T-helper 2 cell treated with Interferon-gamma antibody and Interleukin-4, amounts not matched to agents 100 ng/mL and 5 ng/mL, for 36 hours (primary cell): ENCODE data around the gene RADX. TPM values are rescaled to one million over a fixed set of nuclear protein-coding genes. Genes with fewer than 3 reads are reported as not detected.
"Not testable (repeated sequence)": the region's sequence is repeated elsewhere in the genome, so short reads cannot be mapped to it uniquely, and the experiment has no call there.

Source experiments
- intact Hi-C: fragments of 100-400 bp; cut with micrococcal nuclease; formaldehyde crosslinking; loops from one replicate; pipeline ENCODE4 v1.15.1; 2023
- total RNA-seq: library from RNA; stranded (reverse); gene quantifications from 2 replicates; pipeline ENCODE4 v1.2.3, GENCODE V29; 2022

Gene RADX
- 8.0 and 9.0 TPM in 2 replicates for total RNA-seq

GRCh38 chrX:106611679-106612392, at the start of gene RADX:
Gene RADX, plus strand, starts transcription at chrX:106611978. Its CDS starts 103 bp downstream, at chrX:106612081.
- intact Hi-C loops, result loop anchor here (1.0 to 5.0 kb wide), 3 partner anchors 110 to 1479 kb away; partner anchors contain the start of genes ATG4A and PSMD10

DNA sequence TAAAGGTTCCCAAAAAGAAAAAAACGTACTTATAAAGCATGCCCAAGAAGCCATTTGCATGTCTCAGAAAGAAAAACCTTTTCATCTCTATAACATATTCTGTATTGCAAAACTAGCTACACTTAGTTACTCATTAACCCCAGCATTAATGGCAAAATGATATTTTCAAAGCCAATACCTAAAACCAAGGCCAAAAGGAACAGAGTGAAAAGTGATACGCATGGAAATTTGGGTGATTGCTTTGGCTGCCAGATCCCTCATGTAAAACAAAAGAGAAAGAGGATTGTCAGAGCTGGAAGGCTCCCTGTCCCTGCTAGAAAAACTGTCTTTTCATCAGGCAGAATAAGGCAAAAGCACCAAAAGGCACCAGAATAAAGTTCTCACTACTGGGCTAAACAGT, 46.8 kb upstream of the RADX start:
- intact Hi-C loops, result no loop called here

DNA sequence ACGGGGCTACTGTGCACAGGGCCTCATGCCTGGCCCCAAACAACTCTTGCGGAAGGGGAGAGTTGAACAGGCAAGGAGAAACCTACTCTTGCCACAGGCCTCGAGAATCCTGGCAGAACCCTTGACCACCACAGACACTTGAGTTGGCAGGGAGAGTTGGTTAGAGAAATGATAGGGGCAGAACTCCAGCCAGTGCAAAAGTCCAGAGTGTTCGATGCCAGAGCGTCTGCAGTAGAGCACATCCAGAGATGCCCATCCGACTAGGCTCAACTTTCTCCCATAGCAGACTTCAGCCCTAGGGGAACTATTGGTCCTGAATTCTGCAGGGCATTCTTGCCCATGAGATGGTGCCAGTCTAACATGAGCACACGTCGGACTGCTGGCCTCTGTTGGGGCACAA, 45.4 kb upstream of the RADX start:
- intact Hi-C loops, result no loop called here

DNA sequence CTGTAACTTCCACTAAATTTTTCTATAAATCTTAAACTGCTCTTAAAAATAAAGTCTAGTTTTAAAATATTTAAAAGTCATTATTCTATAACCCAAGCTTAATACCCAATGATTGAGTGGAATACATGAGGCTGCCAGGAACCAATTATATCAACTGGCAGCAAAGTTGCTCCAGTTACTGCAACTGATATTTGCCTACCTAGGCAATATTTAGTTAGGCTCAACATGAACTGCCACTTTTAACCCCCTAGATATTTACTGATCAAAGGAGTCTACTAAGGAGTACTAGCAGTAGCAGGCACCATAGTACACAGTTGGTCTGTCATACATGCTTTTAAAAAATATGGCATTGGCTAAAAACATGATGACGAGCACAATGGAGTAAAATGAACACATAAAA, 29.9 kb upstream of the RADX start:
- intact Hi-C loops, result no loop called here

GRCh38 chrX:106585478-106585877, 26.3 kb upstream of the RADX start:
- intact Hi-C loops, result no loop called here

DNA sequence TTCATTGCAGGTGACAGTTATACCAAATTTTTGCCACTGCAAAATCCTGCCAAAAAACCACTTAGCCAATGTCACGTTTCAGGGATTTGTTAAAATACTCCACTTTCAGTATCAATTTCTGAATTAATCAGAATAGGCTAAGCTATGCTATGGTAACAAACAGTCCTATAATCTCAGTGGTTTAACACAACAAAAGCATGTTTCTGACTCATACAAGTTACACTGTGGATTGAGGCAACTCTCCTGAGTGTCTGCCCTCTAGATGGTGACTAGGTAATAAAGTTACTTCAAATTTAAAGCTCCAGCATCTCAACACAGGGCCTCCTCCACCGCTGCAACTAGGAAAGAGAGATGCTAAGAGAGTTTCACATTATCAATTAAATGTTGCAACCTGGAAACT, 23.0 kb upstream of the RADX start:
- intact Hi-C loops, result no loop called here

GRCh38 chrX:106599411-106599810, 12.4 kb upstream of the RADX start:
- intact Hi-C loops, result no loop called here

GRCh38 chrX:106606571-106606970, 5.2 kb upstream of the RADX start:
- intact Hi-C loops, result no loop called here

- intact Hi-C loops, result no loop called here
Measured at GRCh38 chrX:106608016-106608415, 3.8 kb upstream of the RADX start.

GRCh38 chrX:106611317-106611678, 480 bp upstream of the RADX start:
- intact Hi-C loops, result loop anchor here (1.0 to 5.0 kb wide), 3 partner anchors 109 to 1480 kb away; partner anchors contain the start of genes ATG4A and PSMD10

DNA sequence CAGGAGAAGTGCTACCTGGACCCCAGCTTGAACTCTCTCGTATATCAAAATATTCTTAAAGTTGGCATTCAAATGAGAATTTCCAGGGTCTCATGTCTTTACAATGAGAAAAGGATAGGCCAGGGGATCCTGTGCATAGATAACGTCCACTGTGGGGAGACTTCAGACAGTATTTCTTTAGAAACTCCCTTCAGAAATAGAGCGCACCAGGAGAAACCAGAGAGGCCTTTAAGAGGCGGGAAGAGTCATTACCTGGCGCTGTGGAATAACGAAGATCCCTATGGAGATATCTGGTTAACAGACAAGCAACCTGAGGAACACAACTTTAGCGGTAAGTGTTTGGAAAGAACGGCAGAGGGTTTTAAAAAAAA, 600 bp downstream of the RADX start:
- intact Hi-C loops, result loop anchor here (5.0 kb wide), 1 partner anchor 110 kb away; no protein-coding TSS in a partner anchor

GRCh38 chrX:106613277-106613676, 1.5 kb downstream of the RADX start:
- intact Hi-C loops, result loop anchor here (5.0 kb wide), 1 partner anchor 111 kb away; no protein-coding TSS in a partner anchor

DNA sequence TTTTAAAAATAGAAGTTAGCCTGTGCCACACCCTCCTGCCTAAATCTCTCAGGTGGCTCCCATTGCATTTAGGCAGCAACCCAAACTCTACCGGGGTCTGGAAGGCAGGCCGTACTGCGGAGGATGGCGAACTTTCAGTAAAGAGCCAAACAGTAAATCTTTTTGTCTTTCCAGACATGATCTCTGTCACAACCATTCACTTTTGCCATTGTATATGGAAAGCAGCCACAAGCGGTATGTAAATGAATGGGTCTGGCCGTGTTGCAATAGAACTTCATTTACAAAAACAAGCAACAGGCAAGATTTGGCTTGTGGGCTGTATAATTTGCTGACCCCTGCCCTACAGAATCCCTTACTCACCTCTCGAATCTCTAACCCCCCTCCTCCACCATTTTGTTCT, 3.3 kb downstream of the RADX start:
- intact Hi-C loops, result no loop called here

DNA sequence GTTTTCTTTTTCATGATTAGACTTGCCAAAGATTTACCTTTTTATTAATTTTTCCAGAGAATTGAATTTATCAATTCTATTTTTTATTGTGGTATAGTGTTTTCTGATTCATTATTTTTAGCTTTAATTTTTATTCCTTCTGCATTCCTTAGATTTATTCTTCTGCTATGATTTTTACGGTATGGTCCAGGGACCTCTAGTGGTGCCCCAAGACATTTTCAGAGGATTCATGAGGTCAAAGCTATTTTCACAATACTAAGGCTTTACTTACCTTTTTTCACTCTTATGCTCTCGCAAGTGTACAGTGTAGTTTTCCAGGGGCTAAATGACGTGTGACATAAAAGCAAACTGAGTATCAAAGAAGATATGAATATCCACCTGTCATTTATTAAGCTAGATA, 8.0 kb downstream of the RADX start:
- intact Hi-C loops, result no loop called here

DNA sequence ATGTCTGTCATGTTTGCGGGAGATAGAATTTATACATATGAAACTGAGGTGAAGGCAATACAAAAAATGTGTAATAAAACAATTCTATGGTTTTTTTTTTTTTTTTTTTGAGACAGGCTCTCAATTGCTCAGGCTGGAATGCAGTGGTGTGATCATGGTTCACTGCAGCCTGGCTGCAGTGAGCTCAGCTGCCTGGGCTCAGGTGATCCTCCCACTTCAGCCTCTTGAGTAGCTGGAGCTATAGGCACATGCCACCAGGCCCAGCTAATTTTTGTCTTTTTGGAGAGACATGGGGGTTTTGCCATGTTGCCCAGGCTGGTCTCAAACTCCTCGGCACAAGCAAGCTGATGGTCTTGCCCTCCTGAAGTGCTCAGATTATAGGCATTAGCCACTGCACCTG, 10.1 kb downstream of the RADX start:
- intact Hi-C loops, result no loop called here

DNA sequence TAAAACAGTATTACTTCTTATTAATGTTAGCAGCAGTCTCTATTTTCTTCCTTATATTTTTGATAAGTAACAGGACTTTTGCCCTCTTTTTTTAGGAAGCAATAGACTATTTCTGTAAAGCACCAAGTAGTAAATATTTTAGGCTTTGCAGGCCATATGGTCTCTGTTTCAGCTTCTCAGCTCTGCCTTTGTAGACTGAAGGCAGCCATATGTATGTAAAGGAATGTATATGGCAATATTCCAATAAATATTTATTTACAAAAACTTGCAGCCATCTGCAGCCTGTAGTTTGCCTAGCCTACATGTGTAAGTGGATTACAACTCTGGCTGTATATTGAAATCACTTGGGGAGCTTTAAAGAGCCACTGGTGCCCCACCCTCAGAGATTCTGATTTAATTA, 15.0 kb downstream of the RADX start:
- intact Hi-C loops, result no loop called here

DNA sequence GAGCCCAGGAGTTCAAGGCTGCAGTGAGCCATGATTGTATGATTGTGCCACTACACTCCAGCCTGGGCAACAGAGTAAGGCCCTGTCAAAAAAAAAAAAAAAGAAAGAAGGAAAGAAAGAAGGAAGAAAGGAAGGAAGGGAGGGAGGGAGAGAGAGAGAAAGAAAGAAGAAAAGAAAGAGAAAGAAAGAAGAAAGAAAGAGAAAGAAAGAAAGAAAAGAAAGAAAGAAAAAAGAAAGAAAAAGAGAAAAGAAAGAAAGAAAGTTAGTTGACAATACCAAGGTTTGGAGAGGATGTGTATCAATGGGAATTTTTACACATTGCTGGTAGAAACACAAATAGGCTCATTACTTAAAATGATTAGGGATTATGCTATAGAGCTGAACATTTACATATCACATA, 19.8 kb downstream of the RADX start:
- intact Hi-C loops, result no loop called here

DNA sequence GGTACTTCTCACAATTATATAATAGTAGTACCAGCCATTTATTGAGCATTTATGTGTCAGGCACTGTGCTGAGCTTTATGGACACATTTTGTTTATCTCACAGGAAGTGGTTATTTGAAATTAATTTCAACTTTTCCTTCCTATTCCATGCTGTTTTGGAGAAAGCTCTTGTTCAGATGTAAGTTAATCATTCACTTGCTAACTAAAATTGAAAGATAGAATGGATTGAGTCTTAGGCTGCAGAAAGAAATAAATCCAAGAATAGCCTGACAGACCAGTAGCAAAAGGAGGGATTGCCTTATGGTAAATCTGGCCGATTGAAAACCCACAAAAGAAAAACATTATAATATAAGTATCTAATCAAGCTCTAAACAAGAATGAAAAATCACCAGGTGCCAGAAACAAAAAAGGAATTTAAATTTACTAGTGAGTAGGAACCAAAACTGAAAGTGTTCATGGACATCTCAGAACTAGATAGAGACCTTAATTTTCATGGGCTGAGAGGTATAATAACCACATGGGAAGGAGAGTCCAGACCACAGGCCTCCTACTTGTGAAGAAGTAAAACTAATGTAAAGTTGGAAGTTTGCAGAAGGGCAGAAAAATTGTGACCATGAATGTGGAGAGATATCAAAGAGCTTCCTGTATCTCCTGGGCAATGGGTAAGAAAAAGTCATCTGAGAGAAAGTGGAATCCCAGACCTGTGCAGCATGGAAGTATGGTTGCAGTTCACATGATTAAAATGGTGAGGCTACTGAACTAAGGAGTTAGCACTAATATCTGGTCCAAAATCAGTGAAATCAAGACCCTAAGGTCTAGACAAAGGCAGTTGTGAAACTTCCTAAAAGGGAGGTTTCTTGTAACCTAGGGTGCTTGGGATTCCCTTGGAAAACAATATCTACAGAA, 38.0 kb downstream of the RADX start:
- intact Hi-C loops, result no loop called here

DNA sequence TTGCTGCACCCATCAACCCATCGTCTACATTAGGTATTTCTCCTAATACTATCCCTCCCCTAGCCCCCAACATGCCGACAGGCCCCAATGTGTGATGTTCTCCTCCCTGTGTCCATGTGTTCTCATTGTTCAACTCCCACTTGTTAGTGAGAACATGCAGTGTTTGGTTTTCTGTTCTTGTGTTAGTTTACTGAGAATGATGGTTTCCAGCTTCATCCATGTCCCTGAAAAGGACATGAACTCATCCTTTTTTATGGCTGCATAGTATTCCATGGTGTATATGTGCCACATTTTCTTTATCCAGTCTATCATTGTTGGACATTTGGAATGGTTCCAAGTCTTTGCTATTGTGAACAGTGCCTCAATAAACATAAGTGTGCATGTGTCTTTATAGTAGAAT, 41.8 kb downstream of the RADX start:
- intact Hi-C loops, result not testable (repeated sequence)

DNA sequence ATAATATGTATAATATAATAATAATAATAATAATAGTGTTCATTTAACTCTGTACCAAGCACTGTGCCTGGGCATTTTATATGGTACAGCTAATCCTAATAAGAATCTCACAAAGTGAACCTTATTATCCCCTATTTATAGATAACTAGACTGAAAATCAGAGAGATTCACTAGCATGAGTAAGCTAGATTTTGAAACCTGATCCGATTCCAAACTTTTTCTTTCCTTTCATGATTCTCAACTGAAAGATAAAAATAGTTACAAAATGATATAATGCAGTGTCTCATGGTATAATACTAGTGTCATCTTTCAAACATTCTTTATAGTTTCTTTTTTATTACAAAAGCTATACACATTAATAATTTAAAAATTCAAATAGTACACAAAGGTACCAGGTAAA, 58.9 kb downstream of the RADX start:
- intact Hi-C loops, result no loop called here

- intact Hi-C loops, result no loop called here
Measured at GRCh38 chrX:106672527-106672926, 60.7 kb downstream of the RADX start.

GRCh38 chrX:106680716-106681115, 68.9 kb downstream of the RADX start:
- intact Hi-C loops, result no loop called here
